Effector memory CD4-positive, alpha-beta T cell (primary cell): ENCODE measurements around the gene RPL39.
"Not testable (repeated sequence)": the region's sequence is repeated elsewhere in the genome, so short reads cannot be mapped to it uniquely, and the experiment has no call there.

Experiments
- DNase-seq, 3 donors: peaks; one replicate each; pipeline ENCODE4 v3.0.0-alpha.2; 2020
- H3K27ac ChIP-seq: 2 replicates; pipeline ENCODE4 v1.7.0; 2013; ENCODE audit warnings: mild to moderate bottlenecking, low read length, moderate library complexity; ENCODE audit not compliant: insufficient read depth, poor library complexity, severe bottlenecking
- H3K27me3 ChIP-seq: replicated peaks from 2 replicates; pipeline ENCODE4 v1.7.0; 2013; ENCODE audit warnings: mild to moderate bottlenecking, low read length; ENCODE audit not compliant: insufficient read depth, control insufficient read depth, poor library complexity, severe bottlenecking
- H3K36me3 ChIP-seq: 2 replicates; pipeline ENCODE4 v1.7.0; 2013; ENCODE audit warnings: mild to moderate bottlenecking, low read length, moderate library complexity; ENCODE audit not compliant: control insufficient read depth, insufficient read depth
- H3K4me1 ChIP-seq: 2 replicates; pipeline ENCODE4 v1.7.0; 2013; ENCODE audit warnings: low read length, mild to moderate bottlenecking; ENCODE audit not compliant: control insufficient read depth, insufficient read depth, poor library complexity, severe bottlenecking
- H3K4me3 ChIP-seq: 2 replicates; pipeline ENCODE4 v1.7.0; 2013; ENCODE audit warnings: low read length, low read depth, mild to moderate bottlenecking; ENCODE audit not compliant: insufficient read depth, poor library complexity, severe bottlenecking
- H3K9me3 ChIP-seq: 2 replicates; pipeline ENCODE4 v1.7.0; 2013; ENCODE audit warnings: mild to moderate bottlenecking, low read length, moderate library complexity; ENCODE audit not compliant: control insufficient read depth

RPL39 gene

GRCh38 chrX:119755981-119756533 lies 35.4 kb downstream of the RPL39 start:
- Histone ChIP-seq H3K36me3 (no peaks in the 10 kb centered on the region), H3K27me3 (no peaks in the 10 kb centered on the region), H3K4me1 (peaks cover 32% of the 10 kb centered on the region), H3K4me3 (peak overlapping the region; percentile 1), H3K9me3 (no peaks in the 10 kb centered on the region), H3K27ac (peak overlapping the region; percentile 61)
- peak; percentile 18 to 36 (median 26) for DNase-seq

- Histone ChIP-seq H3K27ac (peak overlapping the region; percentile 42), H3K9me3 (no peaks in the 10 kb centered on the region), H3K36me3 (no peaks in the 10 kb centered on the region), H3K4me3 (no peak overlapping the region), H3K4me1 (peaks cover 32% of the 10 kb centered on the region), H3K27me3 (no peaks in the 10 kb centered on the region)
- peak; percentile 4 to 39 (median 30) for DNase-seq
Measured at GRCh38 chrX:119753639-119754257, 37.7 kb downstream of the RPL39 start.

GRCh38 chrX:119753001-119753400 lies 38.4 kb downstream of the RPL39 start:
- Histone ChIP-seq H3K4me3 (no peak overlapping the region), H3K27ac (no peak overlapping the region), H3K4me1 (peaks cover 32% of the 10 kb centered on the region), H3K9me3 (no peaks in the 10 kb centered on the region), H3K27me3 (no peaks in the 10 kb centered on the region), H3K36me3 (no peaks in the 10 kb centered on the region)
- DNase-seq = no peak

DNA sequence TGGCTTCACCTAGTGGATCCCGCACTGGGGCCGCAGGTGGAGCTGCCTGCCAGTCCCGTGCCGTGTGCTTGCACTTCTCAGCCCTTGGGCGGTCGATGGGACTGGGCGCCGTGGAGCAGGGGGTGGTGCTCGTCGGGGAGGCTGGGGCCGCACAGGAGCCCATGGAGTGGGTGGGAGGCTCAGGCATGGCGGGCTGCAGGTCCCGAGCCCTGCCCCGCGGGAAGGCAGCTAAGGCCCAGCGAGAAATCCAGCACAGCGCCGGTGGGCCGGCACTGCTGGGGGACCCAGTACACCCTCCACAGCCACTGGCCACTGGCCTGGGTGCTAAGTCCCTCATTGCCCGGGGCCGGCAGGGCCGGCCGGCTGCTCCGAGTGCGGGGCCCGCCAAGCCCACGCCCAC lies 40.7 kb downstream of the RPL39 start:
- not testable (repeated sequence) for H3K4me3 ChIP-seq, H3K9me3 ChIP-seq, H3K36me3 ChIP-seq, H3K27me3 ChIP-seq, DNase-seq, H3K27ac ChIP-seq
- H3K4me1 ChIP-seq = peaks cover 13% of the 10 kb centered on the region

GRCh38 chrX:119750131-119750530 lies 41.3 kb downstream of the RPL39 start:
- DNase-seq, H3K27ac ChIP-seq: not testable (repeated sequence)

GRCh38 chrX:119745283-119745848 lies 46.1 kb downstream of the RPL39 start:
- H3K27ac ChIP-seq = no peak overlapping the region
- DNase-seq = no peak
- H3K4me3 ChIP-seq = no peak overlapping the region
- no peaks in the 10 kb centered on the region for H3K27me3 ChIP-seq
- H3K4me1 ChIP-seq = no peaks in the 10 kb centered on the region
- no peaks in the 10 kb centered on the region for H3K36me3 ChIP-seq
- H3K9me3 ChIP-seq = no peaks in the 10 kb centered on the region

More at GRCh38 chrX:119750131-119750530, 41.3 kb downstream of the RPL39 start:
- not testable (repeated sequence) for H3K9me3 ChIP-seq, H3K27me3 ChIP-seq, H3K4me3 ChIP-seq, H3K36me3 ChIP-seq, H3K4me1 ChIP-seq

DNA sequence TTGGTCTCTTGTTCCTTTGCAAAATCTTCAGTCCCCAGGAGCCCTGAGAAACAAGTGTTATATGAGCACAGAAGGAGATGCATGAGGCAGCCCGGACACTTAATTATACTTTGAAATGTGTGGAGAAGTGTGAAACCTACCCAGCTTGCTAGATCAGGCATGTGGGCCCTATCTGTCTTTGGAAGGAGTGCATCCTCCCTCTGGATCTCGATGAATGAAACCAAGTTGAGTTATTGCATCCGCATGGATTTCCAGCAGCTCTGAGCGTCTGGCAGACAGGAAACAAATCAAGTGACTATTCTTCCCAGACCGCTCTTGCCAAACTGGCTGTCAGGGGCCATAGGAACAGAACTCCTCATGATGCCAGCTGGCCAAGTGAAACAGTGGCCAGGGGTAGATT lies 52.7 kb downstream of the RPL39 start:
- no peak for DNase-seq
- H3K9me3 ChIP-seq = no peaks in the 10 kb centered on the region
- no peak overlapping the region for H3K4me3 ChIP-seq
- H3K4me1 ChIP-seq = no peaks in the 10 kb centered on the region
- H3K36me3 ChIP-seq = no peaks in the 10 kb centered on the region
- H3K27me3 ChIP-seq = no peaks in the 10 kb centered on the region
- no peak overlapping the region for H3K27ac ChIP-seq
